Measurements from ENCODE around the gene GAA. TPM values are rescaled to one million over a fixed set of nuclear protein-coding genes. Genes with fewer than 3 reads are reported as not detected.

Gene GAA
- total and polyA plus RNA-seq, 10 of the 15 experiments (the other 5 are each of a cell fraction or from before 2014, with no cell fraction given), result 0.18 to 10.5 (median 4.1) TPM

GRCh38 chr17:80109066-80109660 lies 7.8 kb downstream of the GAA start:
- H3K79me2 ChIP-seq (ENCODE audit: control insufficient read depth, insufficient read depth, low read length), result no peaks in the 10 kb centered on the region
- no peaks in the 10 kb centered on the region for H3K4me1 ChIP-seq (ENCODE audit: control insufficient read depth, insufficient read depth, low read length)
- no peak overlapping the region for H2AFZ ChIP-seq (ENCODE audit: control insufficient read depth, low read depth, low read length)
- no peak for DNase-seq (ENCODE audit: low read depth, low spot score)
- no peak for FAIRE-seq
- ChIA-PET POLR2A (no interaction called here), RAD21 (ENCODE audit: unreplicated experiment) (no interaction called here), CTCF (no interaction called here), SMC1A (ENCODE audit: uncharacterized antibody, unreplicated experiment) (no interaction called here)
- H3K4me3 ChIP-seq, result no peak overlapping the region
- no peak for ATAC-seq
- no peaks in the 10 kb centered on the region for H3K36me3 ChIP-seq (ENCODE audit: control insufficient read depth in 2 of 2, insufficient read depth in 2 of 2, low read length in 1 of 2)
- in situ Hi-C loops (cut with MboI), result no loop called here
- intact Hi-C loops (cut with micrococcal nuclease; ENCODE audit: unreplicated experiment), result no loop called here
- H3K9ac ChIP-seq (ENCODE audit: control insufficient read depth, insufficient read depth, low read length), result no peak overlapping the region
- no peak overlapping the region for H3K27ac ChIP-seq (ENCODE audit: control insufficient read depth, insufficient read depth)
- TF ChIP-seq ZNF384 (IDR thresholded peaks at IDR 0.05; ENCODE audit: borderline replicate concordance, low read depth, low read length) (no peak), BHLHE40 (IDR thresholded peaks at IDR 0.05; ENCODE audit: borderline replicate concordance in 1 of 2, low read depth in 2 of 2, low read length in 1 of 2) (no peak), ESRRA (IDR thresholded peaks at IDR 0.05; ENCODE audit: low read length) (no peak), BRCA1 (IDR thresholded peaks at IDR 0.05; ENCODE audit: low read depth, low read length) (no peak), BCL3 (IDR thresholded peaks at IDR 0.05; ENCODE audit: borderline replicate concordance, insufficient read depth, low read depth, low read length, poor library complexity, severe bottlenecking) (no peak), NFIC (IDR thresholded peaks at IDR 0.05; ENCODE audit: low read depth, low read length) (no peak), TCF7 (IDR thresholded peaks at IDR 0.05; ENCODE audit: borderline replicate concordance) (no peak), IRF3 (IDR thresholded peaks at IDR 0.05) (no peak), ASH2L (IDR thresholded peaks at IDR 0.05; ENCODE audit: borderline replicate concordance, low read depth) (no peak), RELB (IDR thresholded peaks at IDR 0.05; ENCODE audit: low read depth) (no peak), REST (IDR thresholded peaks at IDR 0.05; ENCODE audit: low read depth, low read length) (no peak), MEF2B (IDR thresholded peaks at IDR 0.05; ENCODE audit: partially characterized antibody, poor library complexity, severe bottlenecking) (no peak), SMAD1 (IDR thresholded peaks at IDR 0.05; ENCODE audit: low read depth, partially characterized antibody) (no peak), YBX1 (IDR thresholded peaks at IDR 0.05) (no peak), CREM (IDR thresholded peaks at IDR 0.05; ENCODE audit: low read depth) (no peak), EP300 (IDR thresholded peaks at IDR 0.05; ENCODE audit: borderline replicate concordance in 1 of 2, control insufficient read depth in 1 of 2, low read depth in 2 of 2, low read length in 2 of 2) (no peak), ZNF622 (IDR thresholded peaks at IDR 0.05) (no peak)
- no peaks in the 10 kb centered on the region; the same call in 1 of the 2 replicates for H4K20me1 ChIP-seq (ENCODE audit: control insufficient read depth, insufficient read depth)
- peaks cover 0 to 3% of the 10 kb centered on the region in 2 experiments; a peak in 2 of 4 replicates for H3K27me3 ChIP-seq (replicated peaks in 1 of 2; ENCODE audit: control insufficient read depth in 2 of 2, insufficient read depth in 2 of 2, low read length in 1 of 2)
- H3K4me2 ChIP-seq (ENCODE audit: control insufficient read depth, insufficient read depth), result no peak overlapping the region
- no peaks in the 10 kb centered on the region for H3K9me3 ChIP-seq (replicated peaks; ENCODE audit: control insufficient read depth, insufficient read depth, low read length)
- 63% methylated on average over 13 of the region's 13 CpGs for WGBS (ENCODE audit: insufficient coverage, insufficient replicate concordance, low lambda C conversion rate, missing lambda C conversion rate)
- no TSS peak for BruUV-seq (replicated peaks)

All from GM12878 (cell line).